SW 1271 (cell line): ENCODE results near the gene EPN2.
A peak's percentile ranks its signal among the peaks of the same experiment; 100 is the strongest.

Experiments used
- DNase-seq, 2 experiments: peaks; one replicate each; lab custom pipeline; 2025; lab: John Stamatoyannopoulos, UW

The EPN2 gene

GRCh38 chr17:19365833-19366636, 128.9 kb downstream of the EPN2 start:
- no peak for DNase-seq

DNA sequence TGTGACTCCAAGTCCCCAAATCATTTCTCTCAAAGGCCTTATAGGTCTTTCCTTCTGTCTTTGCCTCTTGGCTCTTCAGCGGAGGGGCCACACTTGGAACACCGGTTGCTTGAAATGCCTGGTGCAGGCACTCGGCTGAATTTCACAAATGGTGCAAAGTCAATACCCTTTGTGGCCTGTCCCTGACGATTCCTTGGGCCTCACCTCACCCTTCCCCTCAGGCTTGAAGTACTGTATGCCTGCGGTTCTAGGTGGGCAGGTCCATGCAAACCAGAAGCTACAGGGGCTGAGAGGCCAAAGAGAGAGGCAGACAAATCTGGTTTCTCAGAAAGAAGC, 129.4 kb downstream of the EPN2 start:
- DNase-seq, result no peak

DNA sequence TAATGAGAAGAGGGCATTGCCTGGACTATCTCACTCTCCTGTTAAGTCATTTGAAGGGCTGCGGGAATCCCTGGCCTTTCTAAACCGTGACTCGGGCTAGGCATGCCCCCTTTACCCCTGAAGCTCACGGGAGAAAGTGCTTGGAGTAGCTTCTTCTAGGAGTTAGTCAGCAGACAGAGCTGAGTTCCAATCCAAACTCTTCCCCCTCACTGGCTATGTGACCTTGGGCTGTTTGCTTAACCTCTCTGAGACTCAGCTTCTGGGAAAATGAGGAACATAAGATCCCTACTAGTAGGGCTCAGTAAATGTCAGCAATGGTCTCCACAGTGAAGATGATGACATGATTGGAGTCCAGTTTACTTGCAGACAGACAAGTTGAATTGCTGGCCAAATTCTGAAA, 131.1 kb downstream of the EPN2 start:
- no peak for DNase-seq

GRCh38 chr17:19369107-19369778, 132.1 kb downstream of the EPN2 start:
- no peak for DNase-seq

DNA sequence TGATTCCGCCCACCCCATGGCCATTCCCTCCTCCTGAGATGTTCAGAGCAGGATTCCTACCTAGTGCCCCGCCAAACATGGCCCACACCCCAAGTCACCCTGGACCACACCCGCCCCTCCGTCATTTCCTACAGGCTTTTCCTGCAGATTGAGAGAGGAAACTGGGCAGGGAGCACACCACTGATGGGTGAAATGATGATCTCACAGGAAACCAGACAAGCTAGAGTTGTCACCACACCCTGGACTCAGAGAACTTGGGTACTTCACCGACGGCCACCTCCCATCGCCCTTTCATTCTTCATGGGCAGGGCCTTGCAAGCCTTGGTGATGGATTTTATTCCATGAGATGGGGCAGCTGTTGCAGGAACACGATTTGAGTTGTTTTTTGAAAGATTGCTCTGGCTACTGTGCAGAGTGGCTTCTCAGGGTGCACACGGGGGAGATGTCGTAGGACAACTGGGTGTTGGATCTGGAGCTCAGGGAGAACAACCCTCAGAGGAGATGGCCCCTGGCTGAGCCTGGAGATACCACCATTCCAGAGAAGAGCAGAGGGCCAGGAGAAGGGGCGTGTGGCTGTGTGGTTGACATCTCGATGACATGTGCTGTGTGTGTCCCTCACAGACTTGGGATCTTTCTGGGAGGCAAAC, 132.8 kb downstream of the EPN2 start:
- no peak for DNase-seq

- no peak for DNase-seq
Measured at GRCh38 chr17:19370493-19370960, 133.4 kb downstream of the EPN2 start.

GRCh38 chr17:19371259-19372010, 134.3 kb downstream of the EPN2 start:
- no peak for DNase-seq

DNA sequence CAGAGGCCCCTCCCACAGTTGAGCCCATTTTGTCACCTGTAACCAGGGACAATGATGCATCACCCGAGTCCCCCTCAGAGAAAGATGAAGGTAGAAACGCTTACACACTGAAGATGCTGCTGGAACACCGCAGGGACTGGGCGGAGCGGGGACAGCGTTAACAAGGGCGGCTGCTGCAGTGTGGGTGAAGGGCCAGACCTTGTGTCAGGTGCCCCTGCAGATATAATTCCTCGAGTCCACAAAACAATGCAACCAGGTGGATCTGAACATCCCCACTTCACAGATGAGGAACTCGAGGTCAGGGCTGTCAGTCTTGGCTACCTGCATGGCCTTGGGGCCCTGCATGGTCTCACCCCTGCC, 134.8 kb downstream of the EPN2 start:
- no peak for DNase-seq

- DNase-seq, result no peak
Measured at GRCh38 chr17:19372439-19372838, 135.3 kb downstream of the EPN2 start.

DNA sequence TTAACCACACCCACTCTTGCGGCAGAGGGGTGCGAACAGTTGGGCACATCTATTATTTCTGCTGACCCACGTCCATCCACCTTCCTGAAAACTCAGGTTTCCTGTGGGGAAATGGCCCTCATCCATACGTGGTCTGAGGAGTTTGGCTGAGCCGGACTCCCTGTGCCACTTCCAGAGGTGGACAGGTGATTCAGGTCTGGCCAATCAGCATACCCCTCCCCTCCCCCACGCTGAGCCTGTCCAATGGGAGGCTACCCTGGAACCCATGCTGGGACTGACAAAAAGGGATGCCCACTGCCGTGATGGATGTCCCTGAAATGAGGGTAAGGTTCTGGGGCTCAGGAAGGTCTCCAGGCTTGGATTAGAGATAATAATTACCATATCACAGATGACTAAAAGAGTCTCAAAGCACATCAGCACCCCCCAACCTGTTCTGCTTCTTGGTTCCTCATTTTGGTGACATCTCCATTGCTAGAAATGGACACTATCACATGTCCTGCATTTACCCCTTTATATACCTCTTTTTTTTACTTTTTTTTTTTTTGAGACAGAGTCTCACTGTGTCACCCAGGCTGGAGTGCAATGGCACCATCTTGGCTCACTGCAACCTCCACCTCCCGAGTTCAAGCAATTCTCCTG, 135.8 kb downstream of the EPN2 start:
- no peak for DNase-seq

- no peak for DNase-seq
Measured at GRCh38 chr17:19374136-19374535, 137.0 kb downstream of the EPN2 start.

DNA sequence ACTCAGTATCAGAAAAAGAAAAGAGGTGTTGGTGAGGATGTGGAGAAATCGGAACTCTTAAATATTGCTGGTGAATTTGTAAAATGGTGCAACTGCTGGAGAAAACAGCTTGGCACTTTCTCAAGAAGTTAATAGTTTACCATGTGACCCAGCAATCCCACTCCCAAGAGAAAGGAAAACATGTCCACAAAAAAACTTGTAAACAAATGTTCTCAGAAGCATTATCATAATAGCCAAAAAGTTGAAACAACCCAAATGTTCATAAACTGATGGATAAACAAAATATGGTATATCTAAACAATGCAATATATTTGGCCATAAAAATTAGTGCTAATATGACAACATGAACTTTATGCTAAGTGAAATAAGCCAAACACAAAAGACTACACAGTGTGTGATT, 138.6 kb downstream of the EPN2 start:
- no peak for DNase-seq

GRCh38 chr17:19376811-19377210, 139.6 kb downstream of the EPN2 start:
- DNase-seq, result no peak

GRCh38 chr17:19377602-19378415, 140.6 kb downstream of the EPN2 start:
- DNase-seq, result peak; percentile 99 to 100

- DNase-seq, result no peak
Measured at GRCh38 chr17:19378416-19379360, 141.5 kb downstream of the EPN2 start, which contains the start of gene MAPK7. MAPK7 (plus strand) TSS chr17:19378498; CDS start chr17:19378901, 403 bp downstream.

DNA sequence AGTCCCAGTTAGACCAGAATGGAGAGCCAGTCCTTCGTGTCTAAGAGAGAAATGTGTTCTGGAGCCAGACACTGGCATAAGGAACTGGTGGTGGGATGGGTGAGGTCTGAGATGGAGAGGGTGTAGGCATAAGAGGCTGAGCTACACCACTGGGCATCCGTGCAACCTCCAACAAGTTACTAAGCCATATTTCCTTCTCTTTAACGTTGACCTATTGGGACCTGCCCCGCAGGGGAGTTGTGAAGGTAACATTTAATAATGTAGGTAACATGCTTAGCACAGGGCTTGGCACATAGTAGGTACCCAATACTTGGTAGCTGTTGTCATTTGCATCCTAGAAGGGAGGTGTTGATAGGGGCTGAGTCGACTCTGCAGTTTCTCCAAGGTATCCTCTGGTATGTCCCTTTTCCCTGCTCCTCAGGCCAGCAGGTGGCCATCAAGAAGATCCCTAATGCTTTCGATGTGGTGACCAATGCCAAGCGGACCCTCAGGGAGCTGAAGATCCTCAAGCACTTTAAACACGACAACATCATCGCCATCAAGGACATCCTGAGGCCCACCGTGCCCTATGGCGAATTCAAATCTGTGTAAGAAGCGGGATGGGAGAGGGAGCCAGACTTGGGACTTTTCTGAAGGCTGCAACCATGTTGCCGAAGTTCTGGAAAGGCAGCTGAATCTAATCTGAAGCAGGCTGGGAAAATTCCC, 142.3 kb downstream of the EPN2 start:
- DNase-seq, result no peak

DNA sequence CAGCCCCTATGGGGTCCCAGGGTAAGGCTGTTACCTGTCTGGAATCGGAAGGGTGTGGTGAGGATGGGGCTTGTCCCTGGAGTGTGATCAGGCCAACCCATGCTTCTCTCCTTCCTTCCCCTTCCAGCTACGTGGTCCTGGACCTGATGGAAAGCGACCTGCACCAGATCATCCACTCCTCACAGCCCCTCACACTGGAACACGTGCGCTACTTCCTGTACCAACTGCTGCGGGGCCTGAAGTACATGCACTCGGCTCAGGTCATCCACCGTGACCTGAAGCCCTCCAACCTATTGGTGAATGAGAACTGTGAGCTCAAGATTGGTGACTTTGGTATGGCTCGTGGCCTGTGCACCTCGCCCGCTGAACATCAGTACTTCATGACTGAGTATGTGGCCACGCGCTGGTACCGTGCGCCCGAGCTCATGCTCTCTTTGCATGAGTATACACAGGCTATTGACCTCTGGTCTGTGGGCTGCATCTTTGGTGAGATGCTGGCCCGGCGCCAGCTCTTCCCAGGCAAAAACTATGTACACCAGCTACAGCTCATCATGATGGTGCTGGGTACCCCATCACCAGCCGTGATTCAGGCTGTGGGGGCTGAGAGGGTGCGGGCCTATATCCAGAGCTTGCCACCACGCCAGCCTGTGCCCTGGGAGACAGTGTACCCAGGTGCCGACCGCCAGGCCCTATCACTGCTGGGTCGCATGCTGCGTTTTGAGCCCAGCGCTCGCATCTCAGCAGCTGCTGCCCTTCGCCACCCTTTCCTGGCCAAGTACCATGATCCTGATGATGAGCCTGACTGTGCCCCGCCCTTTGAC, 143.5 kb downstream of the EPN2 start:
- DNase-seq, result no peak

- DNase-seq, result no peak
Measured at GRCh38 chr17:19381361-19381740, 144.2 kb downstream of the EPN2 start.
